Ishikawa (cell line): ENCODE measurements around the gene DYNLRB1.

Experiments
- EP300 ChIP-seq: IDR thresholded peaks from 2 replicates; pipeline ENCODE4 v1.6.1; 2012; ENCODE audit warnings: borderline replicate concordance
- FOXM1 ChIP-seq: IDR thresholded peaks from 2 replicates; pipeline ENCODE4 v1.6.1; 2012; ENCODE audit warnings: low read depth, borderline replicate concordance
- MAX ChIP-seq: IDR thresholded peaks from 2 replicates; pipeline ENCODE4 v1.6.1; 2012
- RAD21 ChIP-seq: IDR thresholded peaks from 2 replicates; pipeline ENCODE4 v1.6.1; 2012; ENCODE audit warnings: low read depth
- REST ChIP-seq: IDR thresholded peaks from 2 replicates; pipeline ENCODE4 v1.6.1; 2012; ENCODE audit warnings: low read depth, mild to moderate bottlenecking
- TEAD4 ChIP-seq: IDR thresholded peaks from 2 replicates; pipeline ENCODE4 v1.6.1; 2012
- YY1 ChIP-seq: IDR thresholded peaks from 2 replicates; pipeline ENCODE4 v1.6.1; 2012; ENCODE audit warnings: low read depth

- no peak for TF ChIP-seq MAX
- no peak for TF ChIP-seq YY1
- no peak for TF ChIP-seq EP300
- TF ChIP-seq TEAD4 = no peak
- TF ChIP-seq REST = no peak
- TF ChIP-seq FOXM1 = no peak
- TF ChIP-seq RAD21 = no peak
Observed at GRCh38 chr20:34540596-34541263, 24.5 kb downstream of the DYNLRB1 start.
